ENCODE data around the gene HIPK1. TPM values are rescaled to one million over a fixed set of nuclear protein-coding genes. Genes with fewer than 3 reads are reported as not detected.

The HIPK1 gene
- total RNA-seq (ENCODE audit: low replicate concordance), result 37.1 and 41.3 TPM in 2 replicates

DNA sequence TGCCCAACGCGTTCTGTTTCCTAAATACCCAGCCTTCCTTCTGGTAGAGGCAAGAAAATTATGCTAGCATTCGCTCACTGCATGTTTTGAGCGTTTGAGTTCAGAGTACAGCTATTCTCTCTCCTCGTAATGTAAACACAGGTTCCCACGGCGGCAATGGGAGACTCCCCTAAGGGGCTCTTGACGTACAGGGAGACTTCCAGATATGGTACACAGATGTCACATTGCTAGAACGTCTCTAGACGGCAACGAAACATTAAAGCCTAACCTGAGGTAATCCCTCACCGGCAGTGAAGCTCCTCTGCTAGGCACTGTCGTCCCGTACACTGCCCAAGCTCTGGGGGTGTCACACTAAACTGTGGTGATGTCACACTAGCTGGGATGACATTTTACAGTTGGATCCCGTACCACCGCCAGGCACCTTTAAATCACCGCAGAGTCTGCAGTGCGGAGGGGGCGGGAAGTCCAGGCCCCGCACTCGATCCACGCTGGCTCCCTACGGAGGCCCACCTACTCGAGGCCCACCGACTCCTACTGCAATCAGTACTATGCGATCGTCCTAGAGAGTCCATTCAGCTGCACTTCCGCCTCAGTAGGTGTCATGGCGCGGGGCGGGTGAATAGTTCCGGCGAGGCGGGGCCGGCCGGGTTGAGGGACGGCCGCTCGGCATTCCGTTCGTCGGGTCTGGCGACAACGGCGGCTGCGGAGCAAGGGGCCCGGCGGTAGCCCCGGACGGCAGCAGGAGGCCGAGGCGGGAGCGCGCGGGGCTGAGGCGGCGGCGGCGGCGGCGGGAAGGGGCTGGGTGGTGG lies at the start of gene HIPK1:
Gene HIPK1 (plus strand): TSS at position 384 of the 809 bp plus-strand sequence.
- H3K9ac ChIP-seq, result peak within 1 kb of the TSS; percentile 70
- H3K79me2 ChIP-seq (ENCODE audit: low read depth), result peaks cover 45% of the 10 kb centered on the region
- H3K27me3 ChIP-seq, result peaks cover 9% of the 10 kb centered on the region
- Mint-ChIP-seq H3K36me3 (no peaks in the 10 kb centered on the region), H3K9me3 (no peaks in the 10 kb centered on the region), H3K27me3 (ENCODE audit: insufficient read depth, low read depth) (peaks cover 3% of the 10 kb centered on the region), H3K4me1 (peaks cover 33% of the 10 kb centered on the region), H3K27ac (peak within 1 kb of the TSS; percentile 96), H3K4me3 (peak within 1 kb of the TSS; percentile 99)
- peak within 1 kb of the TSS; percentile 81 for H3K27ac ChIP-seq
- peak within 1 kb of the TSS; percentile 84 for H3K4me2 ChIP-seq
- peaks cover 42% of the 10 kb centered on the region for H4K20me1 ChIP-seq (ENCODE audit: low read depth)
- peaks cover 21% of the 10 kb centered on the region for H3K4me1 ChIP-seq
- H3K36me3 ChIP-seq, result no peaks in the 10 kb centered on the region
- peak within 1 kb of the TSS; percentile 87 for H2AFZ ChIP-seq (replicated peaks)
- H3K4me3 ChIP-seq, result peak within 1 kb of the TSS; percentile 94
- H3K9me3 ChIP-seq (ENCODE audit: low read depth), result no peaks in the 10 kb centered on the region
- peaks cover 13% of the 10 kb centered on the region for H3F3A ChIP-seq (ENCODE audit: low read depth)
- TF ChIP-seq EZH2 (IDR thresholded peaks at IDR 0.05) (no peak), EZH2phosphoT487 (IDR thresholded peaks at IDR 0.05) (no peak)
- TF ChIP-seq, protein P1, sequence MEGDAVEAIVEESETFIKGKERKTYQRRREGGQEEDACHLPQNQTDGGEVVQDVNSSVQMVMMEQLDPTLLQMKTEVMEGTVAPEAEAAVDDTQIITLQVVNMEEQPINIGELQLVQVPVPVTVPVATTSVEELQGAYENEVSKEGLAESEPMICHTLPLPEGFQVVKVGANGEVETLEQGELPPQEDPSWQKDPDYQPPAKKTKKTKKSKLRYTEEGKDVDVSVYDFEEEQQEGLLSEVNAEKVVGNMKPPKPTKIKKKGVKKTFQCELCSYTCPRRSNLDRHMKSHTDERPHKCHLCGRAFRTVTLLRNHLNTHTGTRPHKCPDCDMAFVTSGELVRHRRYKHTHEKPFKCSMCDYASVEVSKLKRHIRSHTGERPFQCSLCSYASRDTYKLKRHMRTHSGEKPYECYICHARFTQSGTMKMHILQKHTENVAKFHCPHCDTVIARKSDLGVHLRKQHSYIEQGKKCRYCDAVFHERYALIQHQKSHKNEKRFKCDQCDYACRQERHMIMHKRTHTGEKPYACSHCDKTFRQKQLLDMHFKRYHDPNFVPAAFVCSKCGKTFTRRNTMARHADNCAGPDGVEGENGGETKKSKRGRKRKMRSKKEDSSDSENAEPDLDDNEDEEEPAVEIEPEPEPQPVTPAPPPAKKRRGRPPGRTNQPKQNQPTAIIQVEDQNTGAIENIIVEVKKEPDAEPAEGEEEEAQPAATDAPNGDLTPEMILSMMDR (IDR thresholded peaks at IDR 0.05), result no peak
- peak; percentile 97 for DNase-seq (ENCODE audit: low spot score)

- no peaks in the 10 kb centered on the region for H3K27me3 Mint-ChIP-seq (ENCODE audit: insufficient read depth, low read depth)
- Histone ChIP-seq H3K9me3 (ENCODE audit: low read depth) (no peaks in the 10 kb centered on the region), H3K4me1 (peaks cover 14% of the 10 kb centered on the region), H4K20me1 (ENCODE audit: low read depth) (no peaks in the 10 kb centered on the region), H3K79me2 (ENCODE audit: low read depth) (no peaks in the 10 kb centered on the region), H3K4me3 (no peak overlapping the region), H3K27me3 (no peaks in the 10 kb centered on the region), H3K4me2 (no peak overlapping the region), H3F3A (ENCODE audit: low read depth) (peaks cover 8% of the 10 kb centered on the region), H3K9ac (no peak overlapping the region), H2AFZ (replicated peaks) (no peak overlapping the region), H3K36me3 (no peaks in the 10 kb centered on the region), H3K27ac (no peak overlapping the region)
- no peak overlapping the region for H3K27ac Mint-ChIP-seq
- no peaks in the 10 kb centered on the region for H3K4me1 Mint-ChIP-seq
- H3K4me3 Mint-ChIP-seq, result no peak overlapping the region
- DNase-seq (ENCODE audit: low spot score), result no peak
- H3K36me3 Mint-ChIP-seq, result no peaks in the 10 kb centered on the region
- TF ChIP-seq, protein P1 (IDR thresholded peaks at IDR 0.05), result no peak
- TF ChIP-seq EZH2 (IDR thresholded peaks at IDR 0.05) (no peak), EZH2phosphoT487 (IDR thresholded peaks at IDR 0.05) (no peak)
- no peaks in the 10 kb centered on the region for H3K9me3 Mint-ChIP-seq
Observed at GRCh38 chr1:113879739-113880038, 49.4 kb upstream of the HIPK1 start.

GRCh38 chr1:113881661-113882060 lies 47.5 kb upstream of the HIPK1 start:
- H3K4me3 ChIP-seq, result no peak overlapping the region
- H3K27ac Mint-ChIP-seq, result no peak overlapping the region

More at GRCh38 chr1:113881661-113882060, 47.5 kb upstream of the HIPK1 start:
- H3K27ac ChIP-seq, result no peak overlapping the region
- H3K4me2 ChIP-seq, result no peak overlapping the region
- H2AFZ ChIP-seq (replicated peaks), result peak overlapping the region; percentile 97
- no peaks in the 10 kb centered on the region for H4K20me1 ChIP-seq (ENCODE audit: low read depth)
- H3K79me2 ChIP-seq (ENCODE audit: low read depth), result no peaks in the 10 kb centered on the region
- TF ChIP-seq, protein P1 (IDR thresholded peaks at IDR 0.05), result no peak
- H3K27me3 Mint-ChIP-seq (ENCODE audit: insufficient read depth, low read depth), result no peaks in the 10 kb centered on the region
- no peak for DNase-seq (ENCODE audit: low spot score)
- no peaks in the 10 kb centered on the region for H3K36me3 ChIP-seq
- H3K36me3 Mint-ChIP-seq, result no peaks in the 10 kb centered on the region
- H3K9ac ChIP-seq, result no peak overlapping the region
- peaks cover 14% of the 10 kb centered on the region for H3K4me1 ChIP-seq
- H3K9me3 ChIP-seq (ENCODE audit: low read depth), result no peaks in the 10 kb centered on the region
- no peaks in the 10 kb centered on the region for H3K9me3 Mint-ChIP-seq
- H3K27me3 ChIP-seq, result no peaks in the 10 kb centered on the region
- H3K4me1 Mint-ChIP-seq, result no peaks in the 10 kb centered on the region
- no peak overlapping the region for H3K4me3 Mint-ChIP-seq
- H3F3A ChIP-seq (ENCODE audit: low read depth), result peaks cover 8% of the 10 kb centered on the region
